Measurements from ENCODE around the gene AIG1.

GRCh38 chr6:143346004-143346403 lies 285.3 kb downstream of the AIG1 start:
- TF ChIP-seq, protein P1, sequence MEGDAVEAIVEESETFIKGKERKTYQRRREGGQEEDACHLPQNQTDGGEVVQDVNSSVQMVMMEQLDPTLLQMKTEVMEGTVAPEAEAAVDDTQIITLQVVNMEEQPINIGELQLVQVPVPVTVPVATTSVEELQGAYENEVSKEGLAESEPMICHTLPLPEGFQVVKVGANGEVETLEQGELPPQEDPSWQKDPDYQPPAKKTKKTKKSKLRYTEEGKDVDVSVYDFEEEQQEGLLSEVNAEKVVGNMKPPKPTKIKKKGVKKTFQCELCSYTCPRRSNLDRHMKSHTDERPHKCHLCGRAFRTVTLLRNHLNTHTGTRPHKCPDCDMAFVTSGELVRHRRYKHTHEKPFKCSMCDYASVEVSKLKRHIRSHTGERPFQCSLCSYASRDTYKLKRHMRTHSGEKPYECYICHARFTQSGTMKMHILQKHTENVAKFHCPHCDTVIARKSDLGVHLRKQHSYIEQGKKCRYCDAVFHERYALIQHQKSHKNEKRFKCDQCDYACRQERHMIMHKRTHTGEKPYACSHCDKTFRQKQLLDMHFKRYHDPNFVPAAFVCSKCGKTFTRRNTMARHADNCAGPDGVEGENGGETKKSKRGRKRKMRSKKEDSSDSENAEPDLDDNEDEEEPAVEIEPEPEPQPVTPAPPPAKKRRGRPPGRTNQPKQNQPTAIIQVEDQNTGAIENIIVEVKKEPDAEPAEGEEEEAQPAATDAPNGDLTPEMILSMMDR (IDR thresholded peaks at IDR 0.05; ENCODE audit: borderline replicate concordance, extremely low read depth, low read length, poor library complexity, severe bottlenecking), result no peak
- no peak for TF ChIP-seq EZH2 (IDR thresholded peaks at IDR 0.05; ENCODE audit: borderline replicate concordance, low read depth, low read length, severe bottlenecking)
